ENCODE results near the gene CMTM8.

- TF ChIP-seq POLR2AphosphoS5 (IDR thresholded peaks at IDR 0.05; ENCODE audit: low read depth, low read length) (no peak), FOXP2 (optimal IDR thresholded peaks at IDR 0.05; ENCODE audit: borderline replicate concordance, extremely low read depth, extremely low read length, insufficient read depth) (no peak)
These were observed 176.2 kb downstream of the CMTM8 start for GRCh38 chr3:32414522-32415202.
